ENCODE results near the gene GRIA2.

Gene GRIA2

GRCh38 chr4:157270108-157270507, 49.6 kb downstream of the GRIA2 start:
- no peak for TF ChIP-seq CTCF (IDR thresholded peaks at IDR 0.05)

- TF ChIP-seq CTCF (IDR thresholded peaks at IDR 0.05) = no peak
Measured at GRCh38 chr4:157270552-157270951, 50.0 kb downstream of the GRIA2 start.

- no peak for TF ChIP-seq CTCF (IDR thresholded peaks at IDR 0.05)
Measured at GRCh38 chr4:157271166-157271869, 50.8 kb downstream of the GRIA2 start.

GRCh38 chr4:157280673-157281072, 60.1 kb downstream of the GRIA2 start:
- no peak for TF ChIP-seq CTCF (IDR thresholded peaks at IDR 0.05)

- TF ChIP-seq CTCF (IDR thresholded peaks at IDR 0.05) = no peak
Measured at GRCh38 chr4:157282019-157282418, 61.5 kb downstream of the GRIA2 start.

GRCh38 chr4:157287445-157287844, 66.9 kb downstream of the GRIA2 start:
- no peak for TF ChIP-seq CTCF (IDR thresholded peaks at IDR 0.05)

GRCh38 chr4:157290622-157291021, 70.1 kb downstream of the GRIA2 start:
- TF ChIP-seq CTCF (IDR thresholded peaks at IDR 0.05) = no peak

GRCh38 chr4:157291071-157291470, 70.5 kb downstream of the GRIA2 start:
- no peak for TF ChIP-seq CTCF (IDR thresholded peaks at IDR 0.05)
